Putamen (tissue), 1 donor: ENCODE data around the gene FSCN2.

Source experiments
- DNase-seq: peaks from one replicate; pipeline ENCODE4 v3.0.0-alpha.2; 2016; ENCODE audit warnings: low spot score

Gene FSCN2

DNA sequence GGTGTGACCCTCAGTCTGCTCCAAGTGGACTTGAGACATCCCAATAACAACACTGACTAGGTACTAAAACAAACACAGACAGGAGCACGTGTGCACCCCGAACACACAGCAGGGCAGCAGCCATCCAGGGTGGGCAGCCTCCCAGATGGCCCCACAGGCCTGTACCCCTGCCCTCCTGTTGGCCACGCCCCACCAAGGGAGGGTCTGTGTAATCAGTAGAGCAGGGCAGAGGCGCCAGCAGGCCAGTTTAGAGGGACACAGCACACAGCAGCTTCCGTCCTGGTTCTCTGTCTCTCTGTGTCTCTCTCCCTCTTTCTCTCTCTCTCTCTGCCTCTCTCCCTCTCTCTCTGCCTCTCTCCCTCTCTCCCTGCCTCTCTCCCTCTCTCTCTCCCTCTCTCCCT, 37.0 kb upstream of the FSCN2 start:
- no peak for DNase-seq

DNA sequence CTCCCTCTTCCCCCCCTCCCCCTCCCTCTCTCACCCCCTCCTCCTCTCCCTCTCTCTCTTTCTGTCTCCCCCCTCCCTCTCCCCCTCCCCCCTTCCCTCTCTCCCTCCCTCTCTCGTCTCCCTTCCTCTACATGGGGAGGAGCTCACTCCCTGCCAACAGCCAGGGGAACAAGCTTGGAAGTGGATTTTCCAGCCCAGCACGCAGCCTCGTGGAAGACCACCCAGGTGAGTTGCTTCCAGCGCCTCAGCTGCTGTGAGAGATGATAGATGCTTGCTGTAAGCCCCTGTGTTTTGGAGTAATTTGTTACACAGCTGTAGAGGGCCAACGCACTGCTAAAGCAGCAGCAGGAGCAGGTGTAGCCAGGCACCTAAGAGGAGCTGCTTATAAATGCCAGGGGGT, 36.4 kb upstream of the FSCN2 start:
- DNase-seq: no peak

DNA sequence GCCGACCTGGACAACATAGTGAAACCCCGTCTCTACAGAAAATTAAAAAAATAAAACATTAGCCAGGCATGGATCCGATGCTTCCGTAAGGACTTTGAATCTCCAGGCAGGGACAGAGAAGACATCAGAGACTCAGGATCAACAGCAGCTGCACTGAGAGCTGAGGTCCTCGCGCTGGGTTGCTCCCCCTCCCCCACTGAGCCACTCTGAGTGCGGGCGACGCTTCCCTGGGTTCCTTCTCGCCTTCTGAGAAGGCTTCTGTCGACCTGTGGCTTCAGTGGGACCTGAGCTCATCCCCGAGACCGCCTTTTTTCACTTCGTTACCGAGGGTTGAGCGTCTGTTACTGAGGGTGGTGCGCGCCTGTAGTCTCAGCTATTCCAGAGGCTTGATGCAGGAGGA, 36.0 kb upstream of the FSCN2 start:
- DNase-seq: no peak

DNA sequence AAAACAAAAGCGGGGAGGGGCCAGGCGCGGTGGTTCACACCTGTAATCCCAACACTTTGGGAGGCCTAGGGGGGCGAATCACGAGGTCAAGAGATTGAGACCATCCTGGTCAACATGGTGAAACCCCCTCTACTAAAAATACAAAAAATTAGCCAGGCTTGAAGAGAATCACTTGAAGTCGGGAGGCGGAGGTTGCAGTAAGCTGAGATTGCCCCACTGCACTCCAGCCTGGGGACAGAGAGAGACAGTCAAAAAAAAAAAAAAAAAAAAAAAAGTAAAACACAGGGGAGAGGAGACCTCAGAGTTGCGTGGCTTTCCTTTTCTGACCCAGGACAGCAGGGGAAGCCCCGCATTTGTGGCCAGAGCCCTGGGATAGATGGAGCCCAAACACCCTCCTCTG, 35.5 kb upstream of the FSCN2 start:
- no peak for DNase-seq

DNA sequence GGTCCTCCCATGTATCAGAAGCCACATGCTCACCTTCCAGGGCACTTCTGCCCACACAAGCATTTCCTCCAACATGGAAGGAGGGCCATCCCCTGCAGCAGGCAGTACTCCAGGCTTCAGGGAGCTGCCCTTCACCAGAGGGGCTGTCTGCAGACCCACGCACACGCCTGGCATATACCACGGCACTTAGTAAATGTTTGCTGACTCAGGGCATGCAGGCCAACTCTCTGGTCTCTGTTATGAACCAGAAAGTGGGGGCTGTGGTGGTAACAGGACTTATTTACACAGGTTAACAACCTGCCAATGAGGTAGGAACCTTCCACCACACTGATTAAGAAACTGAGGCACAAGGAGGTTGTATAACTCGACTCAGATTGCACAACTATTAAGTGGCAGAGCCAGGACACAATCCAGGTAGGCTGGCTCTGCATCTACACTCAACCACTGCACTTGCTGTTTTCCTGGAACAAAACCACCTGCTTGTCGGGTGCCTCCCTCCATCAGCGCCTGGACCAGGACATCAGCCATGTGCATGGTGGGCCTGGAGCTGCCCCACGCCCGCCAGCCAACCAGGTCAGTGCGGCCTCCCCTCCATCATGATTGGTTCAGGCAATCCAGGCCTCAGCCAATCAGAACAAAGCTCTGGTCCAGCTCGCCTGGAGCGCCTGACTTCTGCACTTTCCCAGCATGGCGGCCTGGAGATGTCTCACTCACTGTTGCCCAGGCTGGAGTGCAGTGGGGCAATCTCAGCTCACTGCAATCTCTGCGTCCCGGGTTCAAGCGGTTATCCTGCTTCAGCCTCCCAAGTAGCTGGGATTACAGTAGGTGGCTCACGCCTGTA, 34.8 kb upstream of the FSCN2 start:
- DNase-seq: no peak

DNA sequence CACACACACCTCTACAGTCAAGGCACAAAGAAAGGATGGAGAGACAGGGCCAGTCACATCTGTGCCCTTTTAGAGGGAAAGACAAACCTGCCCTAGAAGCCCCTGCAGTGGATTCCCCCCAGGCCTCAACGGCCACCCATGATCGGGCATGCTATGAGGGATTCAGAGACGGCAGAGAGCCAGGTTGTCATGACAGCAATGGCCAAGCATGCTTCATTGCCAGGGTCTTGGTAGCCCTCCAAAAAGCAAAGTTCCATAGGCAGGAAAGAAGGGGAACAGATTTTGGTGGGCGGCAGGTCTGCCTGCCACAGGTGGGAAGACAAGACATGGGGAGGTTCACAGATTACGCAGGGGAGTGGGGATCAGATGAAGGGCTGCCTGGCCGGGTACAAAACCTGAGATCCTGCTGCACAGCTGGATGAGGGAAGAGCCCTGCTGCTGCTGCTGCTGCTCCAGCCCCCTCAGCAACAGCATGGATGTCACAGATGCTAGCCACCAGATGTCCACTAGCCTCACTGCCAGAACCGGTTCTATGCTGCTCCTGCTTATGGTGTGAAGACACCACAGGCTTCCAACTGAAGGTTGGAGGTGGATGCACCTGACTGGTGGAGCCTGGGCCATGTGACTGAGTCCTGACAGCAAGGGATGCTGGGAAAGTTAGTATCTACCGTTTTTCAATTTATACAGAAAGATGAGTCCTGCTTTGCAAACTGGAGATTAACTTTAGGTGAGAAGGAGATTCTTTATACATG, 33.4 kb upstream of the FSCN2 start:
- DNase-seq: peak; percentile 64

DNA sequence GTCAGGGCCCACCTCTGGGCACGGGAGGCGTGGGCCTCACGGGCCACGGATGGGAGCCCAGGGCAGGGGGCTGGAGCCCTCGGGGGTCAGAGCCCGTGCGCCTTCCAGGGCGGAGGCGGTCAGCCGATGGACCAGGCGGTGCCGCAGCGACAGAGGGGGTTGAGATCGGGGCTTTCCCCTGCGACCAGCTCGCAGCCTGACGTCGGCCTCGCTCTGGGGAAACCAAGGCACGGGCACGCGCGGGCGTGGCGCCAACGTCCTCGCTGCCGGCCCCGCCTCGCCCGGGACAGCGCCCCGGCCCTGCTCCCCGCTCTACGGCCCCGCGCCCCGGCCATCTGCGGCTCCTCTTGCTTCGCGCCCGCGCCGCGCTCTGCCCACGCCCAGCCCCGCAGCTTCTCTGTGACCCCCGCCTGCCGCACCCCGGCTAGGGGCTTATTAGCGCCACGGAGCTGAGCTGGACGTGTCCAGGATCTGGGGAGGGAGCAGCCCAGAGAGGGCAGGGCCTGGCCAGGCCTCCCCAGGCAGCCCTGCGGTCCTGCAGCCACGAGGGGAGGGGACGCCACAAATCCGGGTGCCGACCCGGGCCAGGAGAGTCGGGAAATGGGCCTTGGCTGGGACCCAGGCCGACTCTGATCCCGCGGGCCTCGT, 29.1 kb upstream of the FSCN2 start:
- DNase-seq: no peak

DNA sequence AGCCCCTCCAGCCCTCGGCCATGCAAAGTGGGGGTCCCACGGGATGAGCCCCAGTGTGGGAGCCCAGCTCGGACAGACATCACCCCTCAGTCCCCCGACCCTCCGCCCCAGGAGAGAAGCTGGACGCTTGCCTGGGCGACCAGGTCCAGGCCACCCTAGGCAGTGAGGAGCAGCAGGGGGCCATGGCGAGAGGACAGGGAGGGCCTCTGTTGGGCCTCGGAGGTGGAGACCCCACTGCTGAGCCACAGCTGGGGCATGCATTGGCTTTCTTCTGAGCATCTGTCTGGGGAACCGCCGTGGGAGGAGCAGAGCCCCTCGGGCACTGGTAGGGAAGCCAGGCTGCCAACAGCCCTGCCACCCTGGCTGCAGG, 28.6 kb upstream of the FSCN2 start:
- no peak for DNase-seq

DNA sequence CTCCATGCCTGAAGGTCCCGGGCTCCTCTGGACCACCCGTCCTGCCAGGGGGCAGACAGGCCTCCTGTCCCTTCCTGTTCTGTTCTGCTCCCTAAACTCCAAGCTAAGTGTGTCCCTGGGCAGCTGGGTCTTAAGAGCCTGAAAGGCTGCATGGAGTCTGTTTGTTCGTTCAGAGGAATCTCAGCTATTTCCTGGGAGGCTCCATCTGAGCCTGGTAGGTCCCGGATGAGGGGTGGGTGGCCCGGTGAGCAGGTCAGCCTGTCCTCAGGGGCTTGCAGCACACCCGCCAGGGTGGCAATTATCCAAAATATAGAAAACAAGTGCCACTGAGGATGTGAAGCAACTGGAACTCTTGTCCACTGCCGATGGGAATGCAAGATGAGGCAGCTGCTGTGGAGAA, 28.1 kb upstream of the FSCN2 start:
- DNase-seq: no peak

DNA sequence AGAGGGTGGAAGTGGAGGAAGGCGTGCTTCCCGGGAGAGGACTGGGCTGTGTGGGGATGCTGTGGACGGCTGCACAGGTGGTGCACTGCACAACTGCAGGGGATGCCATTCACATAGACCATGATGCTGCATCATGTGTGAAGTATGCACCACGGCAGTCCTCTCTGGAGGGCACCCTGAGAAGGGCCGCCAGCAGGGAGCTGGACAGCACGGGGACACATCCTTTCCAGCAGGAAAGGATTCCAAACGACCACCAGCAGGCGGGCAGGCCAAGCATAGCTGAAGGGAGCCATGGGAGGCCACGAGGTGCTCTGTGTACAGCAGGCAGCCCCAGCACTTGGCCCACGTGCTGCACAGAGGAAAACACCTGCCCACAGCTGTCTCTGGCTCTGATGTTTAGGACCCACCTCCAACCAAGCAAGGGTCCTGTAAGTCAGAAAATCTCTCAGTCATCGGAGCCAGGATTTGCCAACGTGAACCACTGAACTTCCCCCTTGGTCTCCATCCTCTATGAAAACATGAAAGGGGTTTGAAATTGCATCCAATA, 25.6 kb upstream of the FSCN2 start:
- DNase-seq: no peak

DNA sequence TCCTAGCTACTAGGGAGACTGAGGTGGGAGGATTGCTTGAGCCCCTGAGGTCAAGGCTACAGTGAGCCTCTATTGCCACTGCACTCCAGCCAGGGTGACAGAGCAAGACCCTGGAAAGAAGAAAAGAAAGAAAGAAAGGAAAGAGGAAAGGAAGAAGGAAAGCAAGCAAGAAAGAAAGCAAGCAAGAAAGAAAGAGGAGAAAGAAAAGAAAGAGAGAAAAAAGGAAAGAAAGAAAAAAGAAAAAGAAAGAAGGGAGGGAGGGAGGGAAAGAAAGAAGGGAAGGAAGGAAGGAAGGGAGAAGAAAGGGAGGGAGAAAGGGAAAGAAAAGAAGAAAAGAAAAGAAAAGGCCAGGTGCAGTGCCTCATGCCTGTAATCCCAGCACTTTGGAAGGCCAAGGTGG, 24.6 kb upstream of the FSCN2 start:
- DNase-seq: no peak

DNA sequence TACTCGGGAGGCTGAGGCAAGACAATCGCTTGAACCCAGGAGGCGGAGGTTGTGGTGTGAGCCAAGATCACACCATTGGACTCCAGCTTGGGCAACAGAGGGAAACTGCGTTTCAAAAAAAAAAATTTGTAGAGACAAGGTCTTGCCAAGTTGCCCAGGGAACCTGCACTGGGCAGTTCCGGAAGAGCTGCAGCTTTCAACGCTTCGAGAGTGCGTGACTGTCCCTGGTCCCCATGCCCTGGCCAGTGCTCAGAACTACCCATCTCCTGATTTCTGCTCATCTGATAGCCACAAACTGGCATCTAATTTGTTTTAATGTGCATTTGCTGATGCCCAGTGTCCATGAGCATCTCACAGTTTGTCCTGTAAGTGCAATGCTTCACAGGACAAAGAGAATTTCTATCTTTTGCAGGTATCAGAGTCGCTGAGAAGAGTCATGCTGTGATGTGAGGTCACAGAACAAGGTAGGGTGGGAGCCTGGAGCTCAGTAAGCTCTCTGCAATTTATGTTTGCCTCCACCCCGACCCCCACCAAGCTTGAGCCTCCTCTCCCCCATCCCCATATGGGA, 19.5 kb upstream of the FSCN2 start:
- no peak for DNase-seq

DNA sequence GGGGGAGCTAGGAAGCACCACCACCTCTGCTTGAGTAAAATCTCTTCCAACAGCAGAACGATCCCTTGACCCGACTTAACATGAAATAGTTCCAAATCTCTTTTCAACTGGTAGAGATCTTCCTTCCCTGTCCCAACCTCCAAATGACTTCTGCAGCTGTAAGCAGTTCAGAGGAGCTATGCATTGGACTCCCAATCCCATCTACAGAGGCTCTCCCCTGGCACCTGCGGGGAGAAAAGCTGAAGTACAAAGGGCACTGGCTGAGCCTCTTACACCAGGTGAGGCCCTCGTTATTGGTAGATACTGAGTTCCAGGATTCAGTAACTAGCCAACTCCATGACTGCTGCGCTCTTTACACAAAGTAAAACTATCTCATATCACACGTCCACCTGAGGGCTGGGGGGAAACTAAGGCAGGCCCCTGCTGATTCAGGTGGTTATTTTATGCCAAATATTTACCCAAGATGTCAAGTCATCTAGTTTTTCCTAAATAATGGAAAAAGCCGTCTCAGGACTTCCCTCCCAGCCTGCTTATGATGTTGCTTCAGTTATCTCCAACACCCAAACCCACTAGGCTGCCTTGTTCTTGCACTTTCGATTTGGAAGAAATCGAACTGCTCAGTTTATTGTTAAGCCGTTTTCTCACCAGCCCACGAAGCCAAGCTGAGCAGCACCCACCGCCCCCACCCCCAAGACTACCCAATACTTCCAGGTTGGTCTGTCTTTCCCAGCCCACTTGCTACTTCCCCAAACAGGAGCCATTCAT, 18.8 kb upstream of the FSCN2 start:
- DNase-seq: no peak

DNA sequence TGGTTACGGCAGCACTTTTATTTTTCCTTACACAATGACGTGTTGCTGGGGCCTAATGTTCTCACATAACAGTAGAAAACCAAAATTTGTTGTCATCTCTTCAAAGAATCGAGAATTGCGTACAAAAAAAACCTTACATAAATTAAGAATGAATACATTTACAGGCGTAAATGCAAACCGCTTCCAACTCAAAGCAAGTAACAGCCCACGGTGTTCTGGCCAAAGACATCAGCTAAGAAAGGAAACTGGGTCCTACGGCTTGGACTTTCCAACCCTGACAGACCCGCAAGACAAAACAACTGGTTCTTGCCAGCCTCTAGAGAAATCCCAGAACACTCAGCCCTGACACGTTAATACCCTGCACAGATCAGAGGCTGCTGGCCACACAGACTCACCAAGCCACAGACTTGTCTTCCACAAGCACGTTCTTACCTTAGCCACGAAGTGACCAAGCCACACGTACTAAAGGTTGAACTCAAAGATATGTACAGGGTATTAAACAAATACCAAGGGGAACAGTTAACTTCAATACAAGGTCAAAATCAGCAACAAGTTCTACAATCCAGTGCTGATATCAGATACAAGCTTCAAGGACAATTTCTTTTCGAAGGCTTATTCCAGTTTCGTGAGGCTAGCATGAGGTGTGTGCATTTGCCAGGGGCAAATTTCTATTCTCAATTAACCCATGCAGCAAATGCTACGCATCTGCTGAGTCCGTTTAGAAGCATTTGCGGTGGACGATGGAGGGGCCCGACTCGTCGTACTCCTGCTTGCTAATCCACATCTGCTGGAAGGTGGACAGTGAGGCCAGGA, 18.0 kb upstream of the FSCN2 start:
- DNase-seq: no peak

DNA sequence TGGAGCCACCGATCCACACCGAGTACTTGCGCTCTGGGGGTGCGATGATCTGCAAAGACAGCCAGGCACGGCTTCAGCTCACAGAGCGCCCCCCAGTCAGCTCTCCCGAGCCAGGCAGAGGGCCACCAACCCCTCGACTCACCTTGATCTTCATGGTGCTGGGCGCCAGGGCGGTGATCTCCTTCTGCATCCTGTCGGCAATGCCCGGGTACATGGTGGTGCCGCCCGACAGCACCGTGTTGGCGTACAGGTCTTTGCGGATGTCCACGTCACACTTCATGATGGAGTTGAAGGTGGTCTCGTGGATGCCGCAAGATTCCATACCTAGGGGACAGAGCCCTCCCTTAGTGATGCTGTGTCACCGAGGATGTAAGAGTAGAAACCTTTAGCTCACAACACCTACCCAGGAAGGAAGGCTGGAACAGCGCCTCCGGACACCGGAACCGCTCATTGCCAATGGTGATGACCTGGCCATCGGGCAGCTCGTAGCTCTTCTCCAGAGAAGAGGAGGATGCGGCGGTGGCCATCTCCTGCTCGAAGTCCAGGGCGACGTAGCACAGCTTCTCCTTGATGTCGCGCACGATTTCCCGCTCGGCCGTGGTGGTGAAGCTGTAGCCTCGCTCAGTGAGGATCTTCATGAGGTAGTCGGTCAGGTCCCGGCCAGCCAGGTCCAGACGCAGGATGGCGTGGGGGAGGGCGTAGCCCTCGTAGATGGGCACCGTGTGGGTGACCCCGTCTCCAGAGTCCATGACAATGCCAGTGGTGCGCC, 17.2 kb upstream of the FSCN2 start:
- DNase-seq: no peak

DNA sequence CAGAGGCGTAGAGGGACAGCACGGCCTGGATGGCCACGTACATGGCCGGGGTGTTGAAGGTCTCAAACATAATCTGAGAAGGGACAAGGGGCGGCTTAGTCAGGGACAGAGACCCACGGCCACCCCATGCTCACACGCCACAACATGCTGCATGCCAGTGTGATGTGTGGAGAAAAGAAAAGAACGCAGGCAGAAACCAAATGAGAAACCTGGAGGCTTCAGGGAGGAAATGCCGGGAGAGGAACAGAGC, 16.7 kb upstream of the FSCN2 start:
- DNase-seq: no peak

DNA sequence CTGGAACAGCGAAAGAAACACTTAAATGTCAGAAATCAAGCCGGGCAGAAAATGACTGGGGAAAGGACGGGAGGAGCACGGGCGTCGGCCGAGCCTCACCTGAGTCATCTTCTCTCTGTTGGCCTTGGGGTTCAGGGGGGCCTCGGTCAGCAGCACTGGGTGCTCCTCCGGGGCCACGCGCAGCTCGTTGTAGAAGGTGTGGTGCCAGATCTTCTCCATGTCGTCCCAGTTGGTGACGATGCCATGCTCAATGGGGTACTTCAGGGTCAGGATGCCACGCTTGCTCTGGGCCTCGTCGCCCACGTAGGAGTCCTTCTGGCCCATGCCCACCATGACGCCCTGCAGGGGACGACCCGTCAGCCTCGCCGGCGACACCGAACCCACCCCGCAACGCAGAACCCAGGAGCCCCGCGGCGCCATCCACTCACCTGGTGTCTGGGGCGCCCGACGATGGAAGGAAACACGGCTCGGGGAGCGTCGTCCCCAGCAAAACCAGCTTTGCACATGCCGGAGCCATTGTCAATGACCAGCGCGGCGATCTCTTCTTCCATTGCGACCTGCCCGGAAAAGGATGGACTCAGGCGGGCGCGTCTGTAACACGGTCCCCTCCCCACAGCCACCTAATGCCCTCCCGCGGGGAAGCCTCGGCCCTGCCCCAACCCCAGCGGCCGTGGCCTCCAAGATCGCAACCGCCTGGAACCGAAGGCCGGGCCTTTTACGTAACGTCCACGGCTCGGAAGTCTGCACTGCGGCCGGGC, 16.2 kb upstream of the FSCN2 start:
- DNase-seq: no peak

DNA sequence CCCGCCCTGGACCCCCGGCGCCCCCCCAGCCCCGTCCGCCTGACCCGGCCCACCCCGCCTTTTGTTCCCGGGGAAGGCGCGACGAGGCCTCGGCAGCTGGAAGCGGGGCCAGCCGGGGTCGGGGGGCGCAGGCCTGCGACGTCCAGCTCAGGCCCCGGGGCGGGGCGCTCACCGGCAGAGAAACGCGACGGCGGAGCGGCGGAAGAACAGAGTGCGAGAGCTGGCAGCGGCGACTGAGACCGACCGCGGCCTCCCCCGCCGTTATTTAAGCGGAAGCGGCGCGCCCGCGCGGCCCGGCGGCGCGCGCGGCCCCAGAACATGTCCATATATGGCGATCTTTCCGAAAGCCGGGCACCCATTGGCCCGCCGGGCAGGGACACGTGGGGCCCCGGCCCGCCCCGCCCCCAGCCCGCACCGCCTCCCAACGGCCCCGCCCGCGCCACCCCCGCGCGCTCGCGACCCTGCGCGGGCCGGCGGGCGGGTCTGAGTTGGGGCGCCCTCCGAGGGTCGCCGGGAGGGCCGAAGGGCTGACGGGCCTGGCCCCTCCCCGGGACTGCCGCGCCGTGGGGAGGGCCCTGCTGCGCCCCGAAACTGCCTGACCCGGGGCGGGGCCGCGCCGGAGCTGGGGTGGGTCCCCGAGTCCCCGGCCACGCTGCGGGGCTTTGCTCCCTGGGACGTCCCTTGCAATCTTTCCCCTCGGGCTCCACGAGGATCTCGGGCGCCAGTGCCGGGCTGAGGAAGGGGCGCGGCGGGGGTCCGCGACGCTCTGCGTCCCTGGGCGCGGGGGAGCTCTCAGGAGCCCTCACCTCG, 15.4 kb upstream of the FSCN2 start, which contains the start of gene ACTG1:
TSS of gene ACTG1 (minus strand) at position 238 of the 810 bp plus-strand sequence. CDS start 445 bp downstream, outside the sequence.
- DNase-seq: peak; percentile 94

DNA sequence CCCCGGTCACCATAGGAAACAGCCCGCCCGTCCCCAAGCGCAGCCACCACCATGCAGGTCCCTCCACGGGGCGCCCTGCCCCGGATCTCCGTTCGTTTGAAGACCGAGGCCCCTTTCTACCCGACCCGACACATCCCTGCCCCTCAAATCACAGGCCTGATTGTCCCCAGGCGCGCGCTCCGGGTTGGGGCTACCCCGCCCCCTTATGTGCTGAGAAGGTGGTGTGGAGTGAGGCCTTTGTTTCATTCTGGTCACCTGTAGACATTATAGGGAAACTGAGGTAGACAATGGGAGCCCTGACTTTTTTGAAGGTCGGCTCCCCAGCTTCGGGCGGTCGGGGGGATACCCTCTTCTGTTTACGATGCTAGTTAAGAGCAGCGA, 14.8 kb upstream of the FSCN2 start:
- DNase-seq: no peak
